HL-60/S4 treated with phorbol 12-myristate 13-acetate at 8.2 ng/mL for 4 days and 3 days (cell line): Measurements from ENCODE around the gene LARP4B.

Source experiments
- in situ Hi-C: fragments of 300-500 bp; cut with MboI; formaldehyde crosslinking; loops from 2 replicates; pipeline ENCODE4 v1.15.0; 2022; ENCODE audit warnings: low sequenced_read_pairs

Gene LARP4B

GRCh38 chr10:836782-837181 lies 94.7 kb downstream of the LARP4B start:
- in situ Hi-C loops = no loop called here

GRCh38 chr10:834493-834892 lies 97.0 kb downstream of the LARP4B start:
- in situ Hi-C loops = no loop called here

- in situ Hi-C loops = no loop called here
These were observed 102.3 kb downstream of the LARP4B start for GRCh38 chr10:829241-829640.

- in situ Hi-C loops = no loop called here
These were observed 103.3 kb downstream of the LARP4B start for GRCh38 chr10:828191-828590.

- in situ Hi-C loops = no loop called here
These were observed 106.6 kb downstream of the LARP4B start for GRCh38 chr10:824946-825345.

- in situ Hi-C loops = no loop called here
These were observed 107.0 kb downstream of the LARP4B start for GRCh38 chr10:824497-824896.

- in situ Hi-C loops = no loop called here
These were observed 108.7 kb downstream of the LARP4B start for GRCh38 chr10:822661-823367.

GRCh38 chr10:822197-822596 lies 109.3 kb downstream of the LARP4B start:
- in situ Hi-C loops = no loop called here

- in situ Hi-C loops = no loop called here
These were observed 110.2 kb downstream of the LARP4B start for GRCh38 chr10:821322-821721.

GRCh38 chr10:819816-820215 lies 111.7 kb downstream of the LARP4B start:
- in situ Hi-C loops = no loop called here

- in situ Hi-C loops = no loop called here
These were observed 112.2 kb downstream of the LARP4B start for GRCh38 chr10:819326-819725.

GRCh38 chr10:818526-819220 lies 112.8 kb downstream of the LARP4B start:
- in situ Hi-C loops = no loop called here

GRCh38 chr10:818010-818409 lies 113.5 kb downstream of the LARP4B start:
- in situ Hi-C loops = no loop called here

- in situ Hi-C loops = no loop called here
These were observed 114.1 kb downstream of the LARP4B start for GRCh38 chr10:817371-817770.

- in situ Hi-C loops = no loop called here
These were observed 114.5 kb downstream of the LARP4B start for GRCh38 chr10:816958-817357.

- in situ Hi-C loops = no loop called here
These were observed 115.4 kb downstream of the LARP4B start for GRCh38 chr10:816091-816477.

GRCh38 chr10:815338-816090 lies 116.0 kb downstream of the LARP4B start:
- in situ Hi-C loops = no loop called here

GRCh38 chr10:814536-815302 lies 116.8 kb downstream of the LARP4B start:
- in situ Hi-C loops = no loop called here

- in situ Hi-C loops = no loop called here
These were observed 118.2 kb downstream of the LARP4B start for GRCh38 chr10:813286-813685.

GRCh38 chr10:812787-813186 lies 118.7 kb downstream of the LARP4B start:
- in situ Hi-C loops = no loop called here
